Measurements from ENCODE around the gene PPARGC1A. TPM values are rescaled to one million over a fixed set of nuclear protein-coding genes. Genes with fewer than 3 reads are reported as not detected.

The PPARGC1A gene
- total and polyA plus RNA-seq, 2 of the 13 experiments (the other 11 are each of a cell fraction or from before 2014, with no cell fraction given), result 20.7 to 37.3 TPM

- TF ChIP-seq, protein P1, sequence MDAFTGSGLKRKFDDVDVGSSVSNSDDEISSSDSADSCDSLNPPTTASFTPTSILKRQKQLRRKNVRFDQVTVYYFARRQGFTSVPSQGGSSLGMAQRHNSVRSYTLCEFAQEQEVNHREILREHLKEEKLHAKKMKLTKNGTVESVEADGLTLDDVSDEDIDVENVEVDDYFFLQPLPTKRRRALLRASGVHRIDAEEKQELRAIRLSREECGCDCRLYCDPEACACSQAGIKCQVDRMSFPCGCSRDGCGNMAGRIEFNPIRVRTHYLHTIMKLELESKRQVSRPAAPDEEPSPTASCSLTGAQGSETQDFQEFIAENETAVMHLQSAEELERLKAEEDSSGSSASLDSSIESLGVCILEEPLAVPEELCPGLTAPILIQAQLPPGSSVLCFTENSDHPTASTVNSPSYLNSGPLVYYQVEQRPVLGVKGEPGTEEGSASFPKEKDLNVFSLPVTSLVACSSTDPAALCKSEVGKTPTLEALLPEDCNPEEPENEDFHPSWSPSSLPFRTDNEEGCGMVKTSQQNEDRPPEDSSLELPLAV (CRISPR knock-in tag; conservative IDR thresholded peaks at IDR 0.05; ENCODE audit: low read depth), result no peak
- TF ChIP-seq CBX5 (CRISPR knock-in tag; IDR thresholded peaks at IDR 0.05; ENCODE audit: borderline replicate concordance), result no peak
- TF ChIP-seq, protein P2, sequence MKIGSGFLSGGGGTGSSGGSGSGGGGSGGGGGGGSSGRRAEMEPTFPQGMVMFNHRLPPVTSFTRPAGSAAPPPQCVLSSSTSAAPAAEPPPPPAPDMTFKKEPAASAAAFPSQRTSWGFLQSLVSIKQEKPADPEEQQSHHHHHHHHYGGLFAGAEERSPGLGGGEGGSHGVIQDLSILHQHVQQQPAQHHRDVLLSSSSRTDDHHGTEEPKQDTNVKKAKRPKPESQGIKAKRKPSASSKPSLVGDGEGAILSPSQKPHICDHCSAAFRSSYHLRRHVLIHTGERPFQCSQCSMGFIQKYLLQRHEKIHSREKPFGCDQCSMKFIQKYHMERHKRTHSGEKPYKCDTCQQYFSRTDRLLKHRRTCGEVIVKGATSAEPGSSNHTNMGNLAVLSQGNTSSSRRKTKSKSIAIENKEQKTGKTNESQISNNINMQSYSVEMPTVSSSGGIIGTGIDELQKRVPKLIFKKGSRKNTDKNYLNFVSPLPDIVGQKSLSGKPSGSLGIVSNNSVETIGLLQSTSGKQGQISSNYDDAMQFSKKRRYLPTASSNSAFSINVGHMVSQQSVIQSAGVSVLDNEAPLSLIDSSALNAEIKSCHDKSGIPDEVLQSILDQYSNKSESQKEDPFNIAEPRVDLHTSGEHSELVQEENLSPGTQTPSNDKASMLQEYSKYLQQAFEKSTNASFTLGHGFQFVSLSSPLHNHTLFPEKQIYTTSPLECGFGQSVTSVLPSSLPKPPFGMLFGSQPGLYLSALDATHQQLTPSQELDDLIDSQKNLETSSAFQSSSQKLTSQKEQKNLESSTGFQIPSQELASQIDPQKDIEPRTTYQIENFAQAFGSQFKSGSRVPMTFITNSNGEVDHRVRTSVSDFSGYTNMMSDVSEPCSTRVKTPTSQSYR (CRISPR knock-in tag; IDR thresholded peaks at IDR 0.05; ENCODE audit: borderline replicate concordance), result no peak
- TF ChIP-seq ZNF235 (CRISPR knock-in tag; IDR thresholded peaks at IDR 0.05; ENCODE audit: borderline replicate concordance), result no peak
- TF ChIP-seq ERF (CRISPR knock-in tag; IDR thresholded peaks at IDR 0.05), result no peak
- TF ChIP-seq BRCA1 (CRISPR knock-in tag; IDR thresholded peaks at IDR 0.05), result no peak
- no peak for TF ChIP-seq SP2 (CRISPR knock-in tag; IDR thresholded peaks at IDR 0.05)
- no peak for TF ChIP-seq ZNF501 (CRISPR knock-in tag; IDR thresholded peaks at IDR 0.05)
- TF ChIP-seq ZNF891 (CRISPR knock-in tag; IDR thresholded peaks at IDR 0.05), result no peak
- no peak for TF ChIP-seq MLLT10 (CRISPR knock-in tag; IDR thresholded peaks at IDR 0.05)
- 0 out of 2 replicates have a peak, but pooled peaks have one; percentile 22 for TF ChIP-seq RCOR2 (CRISPR knock-in tag; IDR thresholded peaks at IDR 0.05)
- TF ChIP-seq, protein P3, sequence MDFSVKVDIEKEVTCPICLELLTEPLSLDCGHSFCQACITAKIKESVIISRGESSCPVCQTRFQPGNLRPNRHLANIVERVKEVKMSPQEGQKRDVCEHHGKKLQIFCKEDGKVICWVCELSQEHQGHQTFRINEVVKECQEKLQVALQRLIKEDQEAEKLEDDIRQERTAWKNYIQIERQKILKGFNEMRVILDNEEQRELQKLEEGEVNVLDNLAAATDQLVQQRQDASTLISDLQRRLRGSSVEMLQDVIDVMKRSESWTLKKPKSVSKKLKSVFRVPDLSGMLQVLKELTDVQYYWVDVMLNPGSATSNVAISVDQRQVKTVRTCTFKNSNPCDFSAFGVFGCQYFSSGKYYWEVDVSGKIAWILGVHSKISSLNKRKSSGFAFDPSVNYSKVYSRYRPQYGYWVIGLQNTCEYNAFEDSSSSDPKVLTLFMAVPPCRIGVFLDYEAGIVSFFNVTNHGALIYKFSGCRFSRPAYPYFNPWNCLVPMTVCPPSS (IDR thresholded peaks at IDR 0.05), result no peak
- no peak for TF ChIP-seq ZNF605 (CRISPR knock-in tag; IDR thresholded peaks at IDR 0.05)
- no peak for TF ChIP-seq ZNF747 (CRISPR knock-in tag; IDR thresholded peaks at IDR 0.05; ENCODE audit: borderline replicate concordance)
- no peak for TF ChIP-seq HMGA1 (CRISPR knock-in tag; conservative IDR thresholded peaks at IDR 0.05)
- TF ChIP-seq ZFP62 (CRISPR knock-in tag; IDR thresholded peaks at IDR 0.05), result no peak
- no peak for TF ChIP-seq ZNF350 (CRISPR knock-in tag; IDR thresholded peaks at IDR 0.05; ENCODE audit: borderline replicate concordance, low read depth)
- TF ChIP-seq ZNF547 (CRISPR knock-in tag; IDR thresholded peaks at IDR 0.05), result no peak
- no peak for TF ChIP-seq ZBTB14 (CRISPR knock-in tag; IDR thresholded peaks at IDR 0.05)
- no peak for TF ChIP-seq GMEB2 (CRISPR knock-in tag; IDR thresholded peaks at IDR 0.05; ENCODE audit: low read depth)
- TF ChIP-seq, protein P4, sequence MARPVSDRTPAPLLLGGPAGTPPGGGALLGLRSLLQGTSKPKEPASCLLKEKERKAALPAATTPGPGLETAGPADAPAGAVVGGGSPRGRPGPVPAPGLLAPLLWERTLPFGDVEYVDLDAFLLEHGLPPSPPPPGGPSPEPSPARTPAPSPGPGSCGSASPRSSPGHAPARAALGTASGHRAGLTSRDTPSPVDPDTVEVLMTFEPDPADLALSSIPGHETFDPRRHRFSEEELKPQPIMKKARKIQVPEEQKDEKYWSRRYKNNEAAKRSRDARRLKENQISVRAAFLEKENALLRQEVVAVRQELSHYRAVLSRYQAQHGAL (CRISPR knock-in tag; IDR thresholded peaks at IDR 0.05; ENCODE audit: not compliant biosample characterization), result no peak
- no peak for TF ChIP-seq ZSCAN22 (CRISPR knock-in tag; IDR thresholded peaks at IDR 0.05)
- no peak for TF ChIP-seq EEA1 (CRISPR knock-in tag; IDR thresholded peaks at IDR 0.05; ENCODE audit: borderline replicate concordance)
Observed at GRCh38 chr4:23788027-23788426, 101.8 kb downstream of the PPARGC1A start (continued).

Measured in HepG2 (cell line).